ENCODE measurements around the gene CNNM3.

GRCh38 chr2:96828436-96828835 is 12.4 kb downstream of the CNNM3 start:
- TF ChIP-seq, protein P1, sequence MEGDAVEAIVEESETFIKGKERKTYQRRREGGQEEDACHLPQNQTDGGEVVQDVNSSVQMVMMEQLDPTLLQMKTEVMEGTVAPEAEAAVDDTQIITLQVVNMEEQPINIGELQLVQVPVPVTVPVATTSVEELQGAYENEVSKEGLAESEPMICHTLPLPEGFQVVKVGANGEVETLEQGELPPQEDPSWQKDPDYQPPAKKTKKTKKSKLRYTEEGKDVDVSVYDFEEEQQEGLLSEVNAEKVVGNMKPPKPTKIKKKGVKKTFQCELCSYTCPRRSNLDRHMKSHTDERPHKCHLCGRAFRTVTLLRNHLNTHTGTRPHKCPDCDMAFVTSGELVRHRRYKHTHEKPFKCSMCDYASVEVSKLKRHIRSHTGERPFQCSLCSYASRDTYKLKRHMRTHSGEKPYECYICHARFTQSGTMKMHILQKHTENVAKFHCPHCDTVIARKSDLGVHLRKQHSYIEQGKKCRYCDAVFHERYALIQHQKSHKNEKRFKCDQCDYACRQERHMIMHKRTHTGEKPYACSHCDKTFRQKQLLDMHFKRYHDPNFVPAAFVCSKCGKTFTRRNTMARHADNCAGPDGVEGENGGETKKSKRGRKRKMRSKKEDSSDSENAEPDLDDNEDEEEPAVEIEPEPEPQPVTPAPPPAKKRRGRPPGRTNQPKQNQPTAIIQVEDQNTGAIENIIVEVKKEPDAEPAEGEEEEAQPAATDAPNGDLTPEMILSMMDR (IDR thresholded peaks at IDR 0.05; ENCODE audit: insufficient read depth, low read length, poor library complexity, severe bottlenecking): no peak
- TF ChIP-seq EZH2phosphoT487 (conservative IDR thresholded peaks at IDR 0.05; ENCODE audit: low read length): no peak
